ENCODE measurements around the gene THTPA. TPM values are rescaled to one million over a fixed set of nuclear protein-coding genes. Genes with fewer than 3 reads are reported as not detected.

THTPA gene
- total and polyA plus RNA-seq, 2 of the 13 experiments (the other 11 are each of a cell fraction or from before 2014, with no cell fraction given): 7.4 to 8.7 TPM

DNA sequence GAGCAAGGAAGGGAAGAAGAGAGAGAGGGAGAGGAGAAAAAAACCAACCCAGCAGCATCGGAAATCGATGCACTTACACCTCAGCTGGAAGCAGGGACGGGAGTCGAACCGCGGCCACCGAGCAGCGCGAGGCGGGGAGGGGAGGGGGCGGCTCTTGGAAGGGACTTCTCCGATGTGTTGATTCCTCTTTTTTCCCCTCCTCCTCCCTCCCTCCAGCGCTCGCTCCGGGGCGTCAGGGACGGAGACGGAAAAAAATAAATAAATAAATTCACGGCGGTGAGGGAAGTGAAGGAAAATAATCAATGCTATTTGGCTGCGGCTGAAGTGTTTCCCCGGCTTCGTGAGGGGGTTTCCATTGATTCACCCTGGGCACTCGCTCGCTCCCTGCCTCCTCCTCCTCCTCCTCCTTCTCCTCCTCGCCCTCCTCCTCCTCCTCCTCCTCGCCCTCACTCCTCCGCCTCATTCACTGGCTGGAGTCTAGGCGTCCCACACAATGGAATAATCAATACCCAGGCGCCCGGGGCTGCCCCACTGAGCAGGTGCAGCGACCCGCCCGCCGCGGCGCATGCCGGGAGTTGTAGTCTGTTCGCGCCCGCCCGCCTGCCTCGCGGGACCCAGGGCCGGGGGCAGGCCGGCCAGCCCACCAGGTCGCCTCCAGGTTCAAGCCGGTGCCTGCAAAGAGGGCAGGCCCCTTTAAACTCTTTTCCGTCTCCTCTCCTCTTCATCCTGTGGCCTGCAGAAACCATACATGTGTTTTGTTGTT, 4.6 kb upstream of the THTPA start, which contains the start of gene ZFHX2 (continued):
- TF ChIP-seq, protein P1, sequence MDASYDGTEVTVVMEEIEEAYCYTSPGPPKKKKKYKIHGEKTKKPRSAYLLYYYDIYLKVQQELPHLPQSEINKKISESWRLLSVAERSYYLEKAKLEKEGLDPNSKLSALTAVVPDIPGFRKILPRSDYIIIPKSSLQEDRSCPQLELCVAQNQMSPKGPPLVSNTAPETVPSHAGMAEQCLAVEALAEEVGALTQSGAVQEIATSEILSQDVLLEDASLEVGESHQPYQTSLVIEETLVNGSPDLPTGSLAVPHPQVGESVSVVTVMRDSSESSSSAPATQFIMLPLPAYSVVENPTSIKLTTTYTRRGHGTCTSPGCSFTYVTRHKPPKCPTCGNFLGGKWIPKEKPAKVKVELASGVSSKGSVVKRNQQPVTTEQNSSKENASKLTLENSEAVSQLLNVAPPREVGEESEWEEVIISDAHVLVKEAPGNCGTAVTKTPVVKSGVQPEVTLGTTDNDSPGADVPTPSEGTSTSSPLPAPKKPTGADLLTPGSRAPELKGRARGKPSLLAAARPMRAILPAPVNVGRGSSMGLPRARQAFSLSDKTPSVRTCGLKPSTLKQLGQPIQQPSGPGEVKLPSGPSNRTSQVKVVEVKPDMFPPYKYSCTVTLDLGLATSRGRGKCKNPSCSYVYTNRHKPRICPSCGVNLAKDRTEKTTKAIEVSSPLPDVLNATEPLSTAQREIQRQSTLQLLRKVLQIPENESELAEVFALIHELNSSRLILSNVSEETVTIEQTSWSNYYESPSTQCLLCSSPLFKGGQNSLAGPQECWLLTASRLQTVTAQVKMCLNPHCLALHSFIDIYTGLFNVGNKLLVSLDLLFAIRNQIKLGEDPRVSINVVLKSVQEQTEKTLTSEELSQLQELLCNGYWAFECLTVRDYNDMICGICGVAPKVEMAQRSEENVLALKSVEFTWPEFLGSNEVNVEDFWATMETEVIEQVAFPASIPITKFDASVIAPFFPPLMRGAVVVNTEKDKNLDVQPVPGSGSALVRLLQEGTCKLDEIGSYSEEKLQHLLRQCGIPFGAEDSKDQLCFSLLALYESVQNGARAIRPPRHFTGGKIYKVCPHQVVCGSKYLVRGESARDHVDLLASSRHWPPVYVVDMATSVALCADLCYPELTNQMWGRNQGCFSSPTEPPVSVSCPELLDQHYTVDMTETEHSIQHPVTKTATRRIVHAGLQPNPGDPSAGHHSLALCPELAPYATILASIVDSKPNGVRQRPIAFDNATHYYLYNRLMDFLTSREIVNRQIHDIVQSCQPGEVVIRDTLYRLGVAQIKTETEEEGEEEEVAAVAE (CRISPR knock-in tag; IDR thresholded peaks at IDR 0.05; ENCODE audit: borderline replicate concordance): peak; percentile 91
- peak; percentile 90; the same call in 1 of the 2 replicates for TF ChIP-seq ZNF790 (CRISPR knock-in tag; IDR thresholded peaks at IDR 0.05; ENCODE audit: borderline replicate concordance)
- peak; percentile 83; the same call in 1 of the 2 replicates for TF ChIP-seq ZNF557 (CRISPR knock-in tag; IDR thresholded peaks at IDR 0.05)
- TF ChIP-seq, protein P2, sequence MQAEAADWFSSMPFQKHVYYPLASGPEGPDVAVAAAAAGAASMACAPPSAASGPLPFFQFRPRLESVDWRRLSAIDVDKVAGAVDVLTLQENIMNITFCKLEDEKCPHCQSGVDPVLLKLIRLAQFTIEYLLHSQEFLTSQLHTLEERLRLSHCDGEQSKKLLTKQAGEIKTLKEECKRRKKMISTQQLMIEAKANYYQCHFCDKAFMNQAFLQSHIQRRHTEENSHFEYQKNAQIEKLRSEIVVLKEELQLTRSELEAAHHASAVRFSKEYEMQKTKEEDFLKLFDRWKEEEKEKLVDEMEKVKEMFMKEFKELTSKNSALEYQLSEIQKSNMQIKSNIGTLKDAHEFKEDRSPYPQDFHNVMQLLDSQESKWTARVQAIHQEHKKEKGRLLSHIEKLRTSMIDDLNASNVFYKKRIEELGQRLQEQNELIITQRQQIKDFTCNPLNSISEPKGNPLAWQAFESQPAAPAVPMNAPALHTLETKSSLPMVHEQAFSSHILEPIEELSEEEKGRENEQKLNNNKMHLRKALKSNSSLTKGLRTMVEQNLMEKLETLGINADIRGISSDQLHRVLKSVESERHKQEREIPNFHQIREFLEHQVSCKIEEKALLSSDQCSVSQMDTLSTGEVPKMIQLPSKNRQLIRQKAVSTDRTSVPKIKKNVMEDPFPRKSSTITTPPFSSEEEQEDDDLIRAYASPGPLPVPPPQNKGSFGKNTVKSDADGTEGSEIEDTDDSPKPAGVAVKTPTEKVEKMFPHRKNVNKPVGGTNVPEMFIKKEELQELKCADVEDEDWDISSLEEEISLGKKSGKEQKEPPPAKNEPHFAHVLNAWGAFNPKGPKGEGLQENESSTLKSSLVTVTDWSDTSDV (CRISPR knock-in tag; IDR thresholded peaks at IDR 0.05): peak; percentile 90
- TF ChIP-seq, protein P3, sequence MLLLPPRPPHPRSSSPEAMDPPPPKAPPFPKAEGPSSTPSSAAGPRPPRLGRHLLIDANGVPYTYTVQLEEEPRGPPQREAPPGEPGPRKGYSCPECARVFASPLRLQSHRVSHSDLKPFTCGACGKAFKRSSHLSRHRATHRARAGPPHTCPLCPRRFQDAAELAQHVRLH (CRISPR knock-in tag; IDR thresholded peaks at IDR 0.05; ENCODE audit: borderline replicate concordance, low read depth): 0 out of 2 replicates have a peak, but pooled peaks have one; percentile 39
- peak; percentile 79 for TF ChIP-seq PHF20 (CRISPR knock-in tag; IDR thresholded peaks at IDR 0.05)
- no peak for TF ChIP-seq MYNN (CRISPR knock-in tag; IDR thresholded peaks at IDR 0.05; ENCODE audit: low read depth)
- TF ChIP-seq SIN3B (IDR thresholded peaks at IDR 0.05; ENCODE audit: low read length): 0 out of 2 replicates have a peak, but pooled peaks have one; percentile 17
- TF ChIP-seq HNF4G (IDR thresholded peaks at IDR 0.05; ENCODE audit: borderline replicate concordance, low read depth, low read length): 0 out of 2 replicates have a peak, but pooled peaks have one; percentile 26
- TF ChIP-seq HNF4G (CRISPR knock-in tag; IDR thresholded peaks at IDR 0.05; ENCODE audit: borderline replicate concordance, low read depth): peak; percentile 67; the same call in 1 of the 2 replicates
- TF ChIP-seq, protein P4, sequence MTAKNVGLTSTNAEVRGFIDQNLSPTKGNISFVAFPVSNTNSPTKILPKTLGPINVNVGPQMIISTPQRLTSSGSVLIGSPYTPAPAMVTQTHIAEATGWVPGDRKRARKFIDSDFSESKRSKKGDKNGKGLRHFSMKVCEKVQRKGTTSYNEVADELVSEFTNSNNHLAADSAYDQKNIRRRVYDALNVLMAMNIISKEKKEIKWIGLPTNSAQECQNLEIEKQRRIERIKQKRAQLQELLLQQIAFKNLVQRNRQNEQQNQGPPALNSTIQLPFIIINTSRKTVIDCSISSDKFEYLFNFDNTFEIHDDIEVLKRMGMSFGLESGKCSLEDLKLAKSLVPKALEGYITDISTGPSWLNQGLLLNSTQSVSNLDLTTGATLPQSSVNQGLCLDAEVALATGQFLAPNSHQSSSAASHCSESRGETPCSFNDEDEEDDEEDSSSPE (CRISPR knock-in tag; IDR thresholded peaks at IDR 0.05): peak; percentile 78
- TF ChIP-seq ZNF20 (CRISPR knock-in tag; IDR thresholded peaks at IDR 0.05): no peak
- TF ChIP-seq, protein P5, sequence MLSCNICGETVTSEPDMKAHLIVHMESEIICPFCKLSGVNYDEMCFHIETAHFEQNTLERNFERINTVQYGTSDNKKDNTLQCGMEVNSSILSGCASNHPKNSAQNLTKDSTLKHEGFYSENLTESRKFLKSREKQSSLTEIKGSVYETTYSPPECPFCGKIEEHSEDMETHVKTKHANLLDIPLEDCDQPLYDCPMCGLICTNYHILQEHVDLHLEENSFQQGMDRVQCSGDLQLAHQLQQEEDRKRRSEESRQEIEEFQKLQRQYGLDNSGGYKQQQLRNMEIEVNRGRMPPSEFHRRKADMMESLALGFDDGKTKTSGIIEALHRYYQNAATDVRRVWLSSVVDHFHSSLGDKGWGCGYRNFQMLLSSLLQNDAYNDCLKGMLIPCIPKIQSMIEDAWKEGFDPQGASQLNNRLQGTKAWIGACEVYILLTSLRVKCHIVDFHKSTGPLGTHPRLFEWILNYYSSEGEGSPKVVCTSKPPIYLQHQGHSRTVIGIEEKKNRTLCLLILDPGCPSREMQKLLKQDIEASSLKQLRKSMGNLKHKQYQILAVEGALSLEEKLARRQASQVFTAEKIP (CRISPR knock-in tag; IDR thresholded peaks at IDR 0.05; ENCODE audit: borderline replicate concordance): no peak
- TF ChIP-seq ZNF207 (IDR thresholded peaks at IDR 0.05; ENCODE audit: borderline replicate concordance): no peak
- 0 out of 2 replicates have a peak, but pooled peaks have one; percentile 37 for TF ChIP-seq ZNF777 (CRISPR knock-in tag; IDR thresholded peaks at IDR 0.05)
- TF ChIP-seq ZNF660 (CRISPR knock-in tag; IDR thresholded peaks at IDR 0.05; ENCODE audit: borderline replicate concordance, low read depth): no peak

Measured in HepG2 (cell line).